Stimulated activated CD4-positive, alpha-beta T cell treated with anti-CD3 and anti-CD28 coated beads, Interleukin-1b, Interleukin-23, amount 100 ng/mL, for 48 hours (primary cell): ENCODE results near the gene LCOR.

Experiments
- DNase-seq: peaks from one replicate; pipeline ENCODE4 v3.0.0-alpha.2; 2020

LCOR gene

GRCh38 chr10:96890580-96890979 lies 58.5 kb downstream of the LCOR start:
- no peak for DNase-seq

DNA sequence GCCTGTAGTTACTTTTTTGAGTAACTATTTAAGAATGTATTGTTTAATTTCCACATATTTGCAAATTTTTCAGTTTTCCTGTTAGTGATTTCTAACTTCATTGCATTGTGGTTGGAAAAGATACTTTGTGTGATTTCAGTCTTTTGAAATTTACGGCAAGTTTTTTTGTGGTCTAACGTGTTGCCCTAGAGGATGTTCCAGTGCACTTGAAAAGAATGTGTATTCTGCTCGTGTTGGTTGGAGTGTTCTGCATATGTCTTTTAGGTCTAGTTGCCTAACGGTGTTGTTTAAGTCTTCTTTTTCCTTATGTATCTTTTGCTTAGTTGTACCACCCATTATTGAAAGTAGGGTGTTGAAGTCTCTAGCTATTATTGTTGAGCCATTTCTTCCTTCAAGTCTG lies 59.7 kb downstream of the LCOR start:
- no peak for DNase-seq

- no peak for DNase-seq
Measured at GRCh38 chr10:96895662-96896424, 63.7 kb downstream of the LCOR start.

DNA sequence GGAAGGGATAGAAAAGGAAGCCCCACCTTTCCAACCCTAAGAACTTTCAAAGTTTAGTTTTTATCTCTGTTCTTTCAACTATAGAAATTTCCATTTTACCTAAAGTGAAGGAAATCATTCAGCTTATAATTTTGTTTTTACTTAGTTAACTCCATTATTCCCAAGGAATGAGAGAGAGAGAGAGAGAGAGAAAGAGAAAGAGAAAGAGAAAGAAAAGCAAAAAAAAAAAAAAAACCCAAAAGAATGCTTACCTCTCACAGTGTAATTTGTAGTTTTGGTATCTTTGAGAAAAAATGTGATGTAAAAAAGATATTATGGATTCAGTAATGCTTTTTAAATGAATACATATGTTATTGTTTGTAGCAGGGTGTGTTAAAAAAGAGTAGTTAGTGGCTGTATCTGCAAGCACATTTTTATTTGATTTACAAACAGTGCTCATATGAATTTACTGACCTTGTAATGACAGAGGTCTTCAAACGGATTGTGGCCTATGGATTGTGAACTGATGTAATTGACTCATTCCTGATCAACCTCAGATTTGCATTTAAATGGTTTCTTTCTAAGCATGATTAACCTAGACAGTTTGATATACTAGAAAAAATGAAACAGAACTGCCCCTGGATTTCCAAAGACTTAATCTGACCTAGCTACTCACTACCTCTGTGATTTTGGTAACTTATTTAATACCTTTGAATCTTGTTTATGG lies 64.9 kb downstream of the LCOR start:
- no peak for DNase-seq

DNA sequence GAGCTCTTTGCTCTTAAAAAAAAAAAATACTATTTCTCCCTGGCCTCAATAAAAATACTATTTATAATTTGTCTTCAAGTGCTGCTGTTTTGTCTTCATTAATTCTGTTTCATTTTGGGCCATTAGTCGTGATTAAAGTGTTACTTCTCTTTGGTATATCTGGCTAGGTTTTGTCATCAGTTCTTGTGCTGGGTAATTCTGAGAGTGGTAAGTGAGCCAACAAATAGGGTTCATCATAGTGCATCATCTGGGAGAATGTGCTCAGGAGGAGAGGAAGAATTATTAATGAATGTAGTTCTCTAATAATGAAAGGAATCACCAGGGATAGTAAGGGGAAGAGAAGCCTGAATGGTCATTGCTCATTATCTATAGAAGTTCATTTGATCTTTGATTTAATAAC lies 70.0 kb downstream of the LCOR start:
- DNase-seq: no peak

DNA sequence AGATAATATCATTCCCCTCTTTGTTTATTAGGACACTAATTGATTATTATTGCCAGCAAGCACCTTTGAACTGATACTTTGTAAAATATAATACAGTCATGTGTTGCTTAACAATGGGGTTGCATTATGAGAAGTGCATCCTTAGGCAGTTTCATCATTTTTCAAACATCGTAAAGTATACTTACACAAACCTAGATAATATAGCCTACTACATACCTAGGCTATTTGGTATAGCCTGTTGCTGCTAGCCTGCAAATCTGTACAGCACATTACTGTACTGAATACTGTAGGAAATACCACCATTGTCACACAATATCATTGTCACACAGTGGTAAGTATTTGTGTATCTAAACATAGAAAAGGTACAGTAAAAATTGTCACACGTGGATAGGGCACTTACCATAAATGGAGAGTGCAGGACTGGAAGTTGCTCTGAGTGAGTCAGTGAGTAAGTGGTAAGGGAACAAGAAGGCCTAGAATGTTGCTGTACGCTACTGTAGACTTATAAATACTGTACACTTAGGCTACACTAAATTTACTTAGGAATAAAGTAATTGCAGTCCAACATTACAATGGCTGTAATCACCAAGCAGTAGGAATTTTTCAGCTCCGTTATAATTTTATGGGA lies 70.7 kb downstream of the LCOR start:
- DNase-seq: no peak

DNA sequence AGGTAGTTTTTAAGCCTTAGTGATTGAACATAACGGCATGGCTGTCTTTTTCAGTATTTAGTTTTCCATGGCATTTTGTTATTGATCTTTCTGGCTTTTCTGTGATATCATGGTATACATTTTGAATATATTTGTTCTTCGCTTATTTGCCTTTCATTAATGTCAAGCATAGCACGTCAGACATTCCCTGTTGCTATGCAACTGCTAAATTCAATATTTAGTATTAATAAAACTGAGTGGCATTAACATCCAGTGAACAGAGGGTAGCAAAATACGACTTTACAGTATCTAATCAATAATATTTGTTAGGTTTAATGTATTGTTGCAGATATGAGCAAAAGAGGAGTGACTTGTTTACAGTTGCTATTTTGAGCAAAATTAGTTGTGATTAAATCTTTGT lies 72.5 kb downstream of the LCOR start:
- DNase-seq: no peak

GRCh38 chr10:96906864-96907263 lies 74.8 kb downstream of the LCOR start:
- no peak for DNase-seq

- no peak for DNase-seq
Measured at GRCh38 chr10:96910488-96911395, 78.6 kb downstream of the LCOR start.

DNA sequence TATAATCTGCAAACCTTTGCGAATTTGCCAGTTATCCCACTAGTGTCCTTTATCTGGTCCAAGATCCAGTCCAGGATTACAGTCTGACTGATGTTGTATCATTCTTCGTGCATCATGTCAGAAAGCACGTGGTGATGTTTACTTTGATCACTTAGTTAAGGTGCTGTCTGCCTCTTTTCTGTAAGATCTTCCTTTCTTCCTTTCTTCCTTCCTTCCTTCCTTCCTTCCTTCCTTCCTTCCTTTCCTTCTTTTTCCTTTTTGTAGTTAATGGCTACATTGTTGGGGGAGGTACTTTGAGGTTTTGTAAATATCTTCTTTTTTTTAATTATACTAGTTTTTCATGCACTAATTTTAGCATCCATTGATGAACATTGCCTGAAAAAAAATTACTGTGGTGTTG lies 80.3 kb downstream of the LCOR start:
- no peak for DNase-seq

DNA sequence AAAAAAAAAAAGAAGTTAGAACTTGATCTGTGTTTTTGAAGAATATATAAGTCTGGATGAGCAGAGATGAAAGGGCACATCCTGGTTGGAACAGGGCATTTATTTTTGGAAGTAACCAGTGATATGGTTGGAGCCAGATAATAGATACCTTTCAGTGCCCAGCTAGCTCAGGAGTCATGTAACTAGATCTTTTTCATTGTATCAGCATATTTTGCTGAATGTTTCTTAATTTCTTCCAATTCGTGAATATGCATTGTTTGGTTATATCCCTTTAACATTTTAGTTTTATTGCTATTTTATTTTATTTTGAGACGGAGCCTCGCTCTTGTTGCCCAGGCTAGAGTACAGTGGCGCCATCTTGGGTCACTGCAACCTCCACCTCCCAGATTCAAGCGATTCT lies 81.8 kb downstream of the LCOR start:
- no peak for DNase-seq

GRCh38 chr10:96917628-96918027 lies 85.5 kb downstream of the LCOR start:
- DNase-seq: no peak

DNA sequence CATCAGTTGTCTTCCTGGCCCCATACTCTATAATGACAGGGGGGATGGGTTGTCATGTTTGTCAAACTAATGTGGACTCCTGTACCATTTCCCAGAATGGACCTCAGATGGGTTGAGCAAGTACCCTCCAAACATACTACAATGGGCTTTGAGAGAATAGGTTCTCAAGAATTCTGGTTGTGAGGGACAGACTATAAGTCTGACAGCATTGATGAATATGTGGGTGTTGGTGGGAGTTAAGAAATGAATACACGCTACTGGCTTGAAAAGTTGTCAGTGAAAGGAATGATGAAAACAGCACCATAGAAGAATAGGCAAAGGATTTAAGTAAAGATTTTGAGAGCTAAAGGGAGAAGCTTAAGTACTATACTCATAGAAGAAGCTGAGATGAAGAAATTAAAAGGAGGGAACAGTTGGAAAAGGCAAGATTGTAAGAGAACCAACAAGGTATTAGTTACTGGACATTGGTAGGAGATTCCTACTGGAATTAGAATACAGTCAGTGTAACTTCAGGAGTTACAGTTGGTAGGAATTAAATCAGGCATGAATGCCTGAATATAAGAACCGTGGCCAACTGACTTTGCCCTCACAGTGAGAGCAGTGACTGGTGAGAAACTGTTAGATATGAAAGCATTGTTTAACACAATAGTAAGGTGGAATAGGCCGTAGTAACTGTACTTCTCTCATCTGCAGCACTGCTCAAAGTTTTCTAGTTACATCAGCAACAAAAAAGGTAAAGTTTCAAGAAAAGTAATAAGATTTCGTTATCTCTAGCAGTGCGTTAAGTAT lies 86.3 kb downstream of the LCOR start:
- no peak for DNase-seq

- DNase-seq: no peak
Measured at GRCh38 chr10:96919785-96920430, 87.8 kb downstream of the LCOR start.

- DNase-seq: no peak
Measured at GRCh38 chr10:96921655-96922054, 89.6 kb downstream of the LCOR start.

GRCh38 chr10:96922978-96923948 lies 91.2 kb downstream of the LCOR start:
- no peak for DNase-seq

DNA sequence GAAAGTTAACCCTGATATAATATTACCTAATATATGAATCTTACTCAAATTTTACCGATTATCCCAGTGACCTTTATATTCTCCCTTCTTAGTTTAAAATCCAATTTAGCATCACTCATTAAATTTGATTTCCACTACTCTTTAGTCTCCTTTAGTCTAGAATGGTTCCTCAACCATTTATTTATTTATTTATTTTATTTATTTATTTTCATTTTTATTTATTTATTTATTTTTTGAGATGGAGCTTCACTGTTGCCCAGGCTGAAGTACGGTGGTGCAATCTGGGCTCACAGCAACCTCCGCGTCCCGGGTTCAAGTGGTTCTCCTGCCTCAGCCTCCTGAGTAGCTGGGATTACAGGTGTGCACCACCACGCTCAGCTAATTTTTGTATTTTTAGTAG lies 92.8 kb downstream of the LCOR start:
- no peak for DNase-seq

GRCh38 chr10:96930469-96930868 lies 98.4 kb downstream of the LCOR start:
- DNase-seq: no peak

- DNase-seq: no peak
Measured at GRCh38 chr10:96935148-96935547, 103.0 kb downstream of the LCOR start.

- no peak for DNase-seq
Measured at GRCh38 chr10:96935810-96936209, 103.7 kb downstream of the LCOR start.
